HG03280 (cell line): ENCODE results near the gene SNPH.

Source experiments
- ATAC-seq: cut with Tn5 transposase; IDR thresholded peaks from one replicate; pipeline ENCODE4 v1.9.1; 2021; ENCODE audit warnings: mild to moderate bottlenecking, moderate library complexity; ENCODE audit not compliant: unreplicated experiment

The SNPH gene

DNA sequence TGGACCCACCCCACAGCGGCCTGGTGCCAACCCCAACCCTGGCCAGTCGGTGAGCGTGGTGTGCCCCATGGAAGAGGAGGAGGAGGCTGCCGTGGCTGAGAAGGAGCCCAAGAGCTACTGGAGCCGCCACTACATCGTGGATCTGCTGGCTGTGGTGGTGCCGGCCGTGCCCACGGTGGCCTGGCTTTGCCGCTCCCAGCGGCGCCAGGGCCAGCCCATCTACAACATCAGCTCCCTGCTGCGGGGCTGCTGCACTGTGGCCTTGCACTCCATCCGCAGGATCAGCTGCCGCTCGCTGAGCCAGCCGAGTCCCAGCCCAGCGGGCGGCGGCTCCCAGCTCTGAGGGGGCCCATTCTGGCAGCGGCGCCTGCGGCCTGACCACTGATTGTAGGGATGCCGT lies 39.6 kb downstream of the SNPH start:
- no peak for ATAC-seq

DNA sequence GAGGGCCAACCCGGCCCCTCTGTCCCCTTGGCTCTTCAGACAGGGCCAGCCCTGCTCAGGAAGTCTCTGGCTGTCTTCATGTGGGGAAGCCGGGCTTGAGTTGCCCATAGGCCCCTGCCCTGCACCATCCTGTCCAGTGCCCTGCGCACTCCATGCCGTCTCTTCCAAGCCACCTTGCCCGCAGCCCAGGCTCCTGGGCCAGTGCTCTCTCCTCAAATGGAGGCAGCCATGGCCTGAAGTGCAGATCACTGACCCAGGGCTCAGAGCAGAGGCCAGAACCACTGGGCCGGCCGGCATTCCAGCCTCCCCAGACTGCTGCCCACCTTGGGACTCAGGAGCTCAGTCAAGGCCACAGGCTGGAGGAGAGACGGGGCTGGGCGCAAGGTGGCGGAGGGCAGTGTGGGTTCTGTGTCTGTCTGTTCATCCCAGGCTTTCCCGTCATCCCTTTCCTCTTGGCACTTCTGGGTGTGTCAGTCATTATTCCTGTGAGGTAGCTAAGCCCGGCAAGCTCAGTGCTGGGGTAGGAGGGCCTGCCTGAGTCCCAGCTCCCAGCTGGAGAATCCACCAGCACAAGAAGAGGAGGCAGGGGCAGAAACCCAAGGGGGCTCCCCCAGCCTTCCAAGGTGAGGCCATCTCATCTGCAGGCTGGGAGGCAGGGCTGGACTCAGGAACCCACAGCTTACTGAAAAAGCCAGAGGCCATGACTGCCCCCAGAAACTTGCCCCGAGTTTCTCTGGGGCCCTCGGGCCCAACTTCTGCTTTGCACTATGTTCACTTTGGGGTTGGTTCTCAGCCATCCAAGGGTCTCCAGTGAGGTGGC lies 40.4 kb downstream of the SNPH start:
- no peak for ATAC-seq

DNA sequence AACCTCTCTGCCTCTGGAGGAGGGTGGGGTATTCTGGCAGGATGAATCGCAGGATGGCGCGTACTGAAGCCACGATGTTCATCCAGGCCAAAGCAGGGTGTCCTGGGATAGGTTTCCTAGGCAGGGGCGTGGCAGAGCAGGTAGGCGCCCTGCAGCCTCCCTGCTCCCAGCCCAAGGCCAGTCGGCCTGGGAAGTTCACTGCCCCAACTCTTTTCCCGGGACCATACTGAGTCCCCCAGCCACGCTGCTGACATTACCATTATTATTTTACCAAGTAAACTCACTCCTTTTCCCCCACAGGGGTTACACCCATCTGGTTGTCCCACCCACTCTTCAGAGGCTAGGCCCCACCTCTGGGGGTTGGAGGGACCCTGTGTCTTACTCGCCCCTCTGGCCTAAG lies 41.1 kb downstream of the SNPH start:
- ATAC-seq, result no peak

DNA sequence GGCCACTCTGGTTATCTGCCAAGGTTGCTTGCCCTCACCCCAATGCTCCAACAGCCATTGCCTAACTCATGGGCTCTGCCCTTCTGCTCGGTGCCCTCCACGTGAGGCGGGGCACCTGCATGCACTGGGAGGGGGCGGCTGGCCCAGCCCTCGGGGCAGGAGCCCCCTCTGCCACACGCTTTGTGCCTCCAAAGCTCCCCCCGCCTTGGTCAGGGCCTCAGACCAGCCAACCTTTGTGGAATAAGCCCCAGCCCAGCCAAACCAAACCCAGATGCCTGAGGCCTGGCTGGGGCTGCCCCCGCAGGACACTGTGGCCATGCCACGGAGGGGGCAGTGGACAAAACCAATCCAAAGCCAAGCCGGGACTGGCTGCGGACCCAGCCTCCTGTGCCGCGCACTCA lies 41.5 kb downstream of the SNPH start:
- no peak for ATAC-seq

DNA sequence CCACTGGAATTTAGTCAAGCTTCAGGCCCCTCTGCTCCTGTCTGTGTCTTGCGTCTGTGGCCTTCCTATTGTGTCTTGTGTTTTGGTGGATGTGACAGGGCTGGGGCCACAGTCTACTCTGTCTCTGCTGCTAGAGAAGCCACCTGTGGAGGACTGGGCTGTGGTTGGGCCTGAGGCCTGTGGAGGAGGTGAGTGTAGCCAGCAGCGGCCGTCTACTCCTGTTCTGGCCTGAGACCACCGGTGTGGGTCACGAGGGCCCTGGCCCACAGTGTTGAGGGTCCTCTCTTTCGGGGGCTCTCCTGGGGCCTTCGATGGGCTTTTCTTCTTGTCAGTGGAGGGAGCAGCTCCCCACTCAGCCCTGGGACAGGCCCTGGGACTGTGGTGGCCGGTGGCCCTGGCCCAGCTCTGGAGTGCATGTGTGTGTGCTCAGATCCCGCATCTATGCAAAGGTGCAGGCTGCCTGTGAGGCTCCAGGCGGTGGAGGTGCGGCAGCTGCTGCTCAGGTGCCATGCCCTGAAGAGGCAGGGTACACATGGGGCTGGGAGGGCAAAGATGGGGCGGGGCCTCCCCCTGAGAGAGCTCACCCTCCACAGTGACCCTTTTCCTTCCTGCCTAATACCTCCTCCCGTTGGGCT lies 42.1 kb downstream of the SNPH start:
- ATAC-seq, result no peak

DNA sequence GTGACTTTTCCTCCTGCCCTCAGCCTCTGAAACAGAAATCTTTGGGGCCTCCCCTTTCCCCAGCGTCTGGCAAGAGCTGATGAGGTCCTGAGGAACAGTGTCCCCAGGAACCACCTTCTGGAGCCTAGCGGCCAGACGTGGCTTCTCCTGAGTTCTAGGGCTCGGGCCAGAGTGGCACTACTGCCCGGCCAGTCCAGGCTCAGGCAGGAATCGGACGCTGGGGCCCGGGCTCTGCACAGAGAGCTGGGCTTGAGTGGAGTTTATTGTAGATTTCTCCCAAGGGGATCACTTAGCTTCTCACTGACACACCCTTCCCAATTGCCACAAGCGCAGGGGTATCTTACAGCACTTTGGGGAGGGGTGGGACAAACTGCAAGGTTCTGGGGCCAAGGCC lies 42.6 kb downstream of the SNPH start:
- no peak for ATAC-seq

DNA sequence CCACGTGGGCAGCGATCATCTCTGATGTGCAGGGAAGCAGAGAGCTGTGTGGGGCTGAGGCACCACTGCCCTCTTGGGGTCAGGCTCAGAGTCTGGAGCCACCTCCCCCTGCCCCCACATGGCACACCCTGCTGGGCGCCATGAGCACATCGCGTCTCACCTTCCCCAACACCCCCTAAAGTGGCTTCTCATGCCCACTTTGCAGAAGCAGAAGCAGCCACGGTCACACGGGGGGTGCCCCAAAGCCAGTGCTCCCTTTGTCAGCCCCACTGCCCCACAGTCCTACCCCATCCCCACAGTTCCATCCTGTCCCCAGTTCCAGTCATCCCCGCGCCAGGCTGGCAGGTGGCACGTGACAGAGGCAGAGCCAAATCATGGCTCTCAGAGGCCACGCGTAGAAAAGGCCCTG lies 43.3 kb downstream of the SNPH start:
- no peak for ATAC-seq

DNA sequence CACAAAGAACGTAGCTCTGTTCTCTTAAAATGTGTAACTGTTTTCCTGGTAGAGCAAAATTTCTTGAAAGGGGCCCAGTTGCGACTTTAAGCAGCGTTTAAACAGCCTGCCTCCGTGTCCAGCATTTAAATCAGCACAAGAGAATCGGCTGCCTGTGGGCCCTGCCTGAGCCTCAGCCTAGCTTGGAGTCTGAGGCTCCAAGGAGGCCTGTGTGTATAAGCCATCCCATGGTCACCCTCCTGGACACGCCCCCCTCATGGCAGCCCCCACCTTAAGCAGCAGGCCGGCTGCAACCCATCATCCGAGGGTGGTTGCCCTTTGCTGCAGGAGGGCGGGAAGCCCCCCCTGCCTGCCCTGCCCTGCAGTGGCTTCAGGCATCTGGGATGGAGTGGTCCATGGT lies 44.0 kb downstream of the SNPH start:
- ATAC-seq, result no peak

DNA sequence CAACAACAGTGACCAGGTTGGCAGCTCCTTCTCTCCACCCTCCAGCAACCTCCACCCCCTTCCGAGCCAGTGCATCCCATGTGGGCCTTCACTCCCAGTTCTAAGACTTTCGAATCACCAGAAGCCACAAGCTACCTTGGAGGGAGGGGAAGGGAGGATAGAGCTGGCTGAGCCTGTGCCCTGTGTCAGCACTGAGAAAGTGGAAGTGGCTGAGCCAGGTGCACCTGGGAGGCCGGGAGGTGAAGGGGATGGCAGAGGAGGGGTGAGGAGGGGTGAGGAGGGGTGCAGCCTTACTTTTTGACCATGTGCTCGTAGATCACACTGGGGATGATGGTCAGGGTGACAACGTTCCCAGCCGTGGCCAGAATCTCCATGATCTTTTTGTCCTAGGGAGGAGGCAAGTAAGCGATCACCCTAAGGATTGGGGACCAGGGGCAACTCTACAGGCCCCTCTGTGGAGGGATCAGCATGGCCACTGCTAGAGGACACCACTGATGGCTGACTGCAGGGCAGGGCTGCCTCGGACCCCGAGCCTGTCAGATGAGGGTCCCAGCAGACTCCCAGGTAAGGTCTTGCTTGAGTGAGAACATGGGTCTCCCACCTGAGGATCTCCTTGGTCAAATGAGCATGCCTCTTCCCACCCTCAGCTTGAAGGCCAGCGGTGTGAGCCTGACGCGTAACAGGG lies 44.6 kb downstream of the SNPH start:
- ATAC-seq, result no peak

DNA sequence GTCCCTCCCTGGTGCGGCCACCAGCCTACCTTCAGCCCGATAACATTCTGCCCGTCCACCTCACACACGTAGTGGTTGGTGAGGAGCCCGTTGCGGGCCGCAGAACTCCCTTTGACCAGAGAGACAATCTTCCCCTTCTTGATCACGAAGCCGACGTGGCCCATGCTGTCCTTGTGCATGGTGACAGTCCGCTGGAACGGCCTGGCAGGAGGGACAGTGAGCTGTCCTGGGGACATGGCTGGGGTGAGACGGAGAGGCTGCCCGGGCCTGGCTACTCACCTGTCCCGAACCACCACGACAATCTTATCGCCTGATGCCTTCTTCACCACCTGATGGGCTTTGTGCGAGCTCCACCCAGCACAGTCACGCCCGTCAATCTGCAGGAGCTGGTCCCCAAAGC lies 46.2 kb downstream of the SNPH start:
- ATAC-seq, result no peak

DNA sequence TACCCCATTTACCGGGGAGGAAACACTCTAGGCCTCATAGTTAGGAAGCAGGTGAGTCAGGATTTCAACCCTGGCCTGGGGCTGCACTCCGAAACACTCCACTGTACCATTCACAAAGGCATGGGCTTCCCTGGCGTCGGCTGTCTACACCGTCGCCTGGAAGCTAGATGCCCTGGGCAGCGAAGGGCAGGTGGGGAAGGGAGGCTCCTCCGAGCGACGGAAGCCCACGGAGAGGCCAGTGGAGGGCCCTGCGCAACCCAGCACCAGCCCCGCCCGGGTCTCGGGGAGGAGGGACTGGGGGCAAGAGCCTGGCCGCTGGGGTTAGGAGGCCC lies 46.8 kb downstream of the SNPH start:
- no peak for ATAC-seq

DNA sequence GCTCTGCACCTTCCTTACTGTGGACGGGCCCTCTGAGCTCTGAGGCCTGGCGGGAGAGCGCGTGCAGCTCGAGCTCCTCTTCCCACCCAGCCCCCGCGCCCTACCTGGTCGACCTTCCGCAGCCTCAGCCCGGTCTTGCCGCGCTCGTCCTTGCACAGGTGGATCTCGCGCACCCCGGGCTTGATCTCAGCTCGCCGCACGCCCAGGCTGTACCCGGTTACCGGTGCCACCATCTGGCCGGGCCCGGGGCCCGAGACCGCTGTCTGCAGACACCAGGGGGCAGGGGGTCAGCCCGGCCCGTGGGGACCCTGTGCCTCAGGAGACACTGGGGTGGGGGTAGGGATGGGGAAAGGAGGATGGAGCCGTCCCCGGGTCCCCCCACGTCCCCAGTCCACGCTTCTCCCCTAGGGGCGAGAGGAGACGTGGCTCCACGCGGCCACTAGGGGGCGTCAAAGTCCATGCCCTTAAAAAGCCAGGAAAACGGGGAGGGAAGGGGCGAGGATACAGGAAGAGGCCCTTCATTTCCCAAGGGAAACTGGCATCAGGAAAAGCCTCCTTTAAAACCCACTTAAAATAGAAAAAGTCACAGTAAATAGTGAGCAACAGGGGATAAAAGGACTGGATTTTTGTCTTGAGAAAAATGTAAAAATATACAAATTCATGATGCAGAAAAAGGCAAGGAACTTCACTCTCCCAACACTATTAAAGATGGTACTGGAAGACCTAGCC lies 47.3 kb downstream of the SNPH start:
- no peak for ATAC-seq

DNA sequence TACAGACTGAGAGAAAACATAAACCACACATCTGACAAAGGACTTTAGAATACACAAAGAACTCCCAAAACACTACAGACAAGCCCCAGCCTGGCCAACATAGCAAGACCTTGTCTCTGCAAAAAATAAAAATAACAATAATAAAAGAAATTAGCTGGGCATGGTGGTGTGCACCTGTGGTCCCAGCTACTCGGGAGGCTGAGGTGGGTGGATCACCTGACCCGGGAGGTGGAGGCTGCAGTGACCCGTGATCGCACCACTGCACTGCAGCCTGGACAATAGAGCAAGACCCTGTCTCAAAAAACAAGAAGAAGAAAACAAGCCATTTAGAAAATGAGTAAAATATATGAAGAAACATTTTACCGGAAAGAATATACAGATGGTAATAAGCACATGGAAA lies 49.7 kb downstream of the SNPH start:
- ATAC-seq, result no peak

DNA sequence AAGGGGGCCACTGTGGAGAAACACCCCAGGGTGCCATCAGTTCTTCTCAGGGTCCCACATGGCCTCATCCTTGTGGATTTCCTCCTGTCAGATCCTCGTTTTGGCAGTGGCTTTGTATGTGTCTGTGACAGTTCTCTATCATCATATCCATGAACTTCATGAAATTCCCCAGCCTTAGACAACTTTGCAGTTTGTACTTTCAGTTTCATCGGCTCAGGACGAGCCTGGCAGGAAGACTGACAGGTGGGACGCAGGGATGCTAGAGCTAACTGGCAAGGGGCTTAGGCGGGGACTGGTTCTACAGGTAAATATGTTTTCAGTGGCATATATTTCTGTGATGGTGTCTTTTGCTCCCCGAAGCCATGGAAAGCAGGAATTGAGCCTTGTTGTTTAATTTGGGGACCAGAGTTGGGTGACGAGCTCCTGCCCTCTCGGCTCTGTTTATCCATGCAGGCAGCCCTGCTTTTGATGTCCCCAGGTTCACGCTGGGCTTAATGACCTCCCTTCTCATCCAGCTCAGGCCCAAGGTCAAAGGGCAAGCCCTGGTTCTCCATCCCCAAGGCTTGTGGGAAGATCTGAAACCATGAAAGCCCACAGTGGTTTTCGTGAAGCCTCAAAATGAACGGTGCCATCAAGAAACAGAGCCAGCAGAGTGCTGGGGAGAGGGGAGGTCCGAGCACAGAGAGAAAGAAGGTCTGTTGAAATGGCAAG lies 51.6 kb downstream of the SNPH start:
- ATAC-seq, result no peak

DNA sequence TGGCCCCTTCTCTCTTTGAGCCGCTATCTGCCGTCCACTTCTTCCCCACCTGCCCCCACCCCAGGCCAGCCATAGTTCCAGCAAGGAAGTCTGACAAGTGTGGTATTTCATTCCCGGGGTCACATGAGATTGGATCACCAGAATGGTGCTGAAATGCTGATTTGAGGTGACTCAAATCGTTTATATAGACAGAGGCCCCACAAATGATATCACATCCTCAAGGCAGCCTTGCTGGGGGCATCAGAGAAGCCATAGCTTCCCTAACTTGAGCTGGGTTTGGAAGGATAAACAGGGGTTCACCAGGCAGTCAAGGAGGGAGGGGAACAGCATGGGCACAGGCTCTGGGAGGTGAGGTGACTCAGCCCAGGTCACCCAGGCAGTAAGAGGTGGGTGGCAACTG lies 53.0 kb downstream of the SNPH start:
- ATAC-seq, result no peak

DNA sequence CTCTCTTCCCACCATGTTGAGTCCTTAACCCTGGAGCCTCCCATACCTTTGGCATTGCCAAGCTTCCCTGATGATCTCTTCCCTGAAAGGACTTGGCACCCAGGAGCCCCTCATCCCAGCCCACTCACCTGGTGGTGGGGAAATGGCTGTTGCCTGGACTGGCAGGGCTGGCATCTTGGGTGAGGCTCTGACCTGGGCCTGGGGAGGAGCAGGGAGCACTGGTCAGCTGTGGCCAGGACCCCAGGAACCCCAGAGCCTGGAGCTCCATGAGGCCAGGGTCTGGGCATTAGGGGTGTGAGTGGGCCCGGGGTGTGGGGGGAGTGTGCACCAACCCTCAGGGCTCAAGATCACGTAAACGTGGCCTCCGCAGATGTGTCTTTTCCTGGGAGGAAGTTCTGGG lies 53.4 kb downstream of the SNPH start:
- no peak for ATAC-seq

DNA sequence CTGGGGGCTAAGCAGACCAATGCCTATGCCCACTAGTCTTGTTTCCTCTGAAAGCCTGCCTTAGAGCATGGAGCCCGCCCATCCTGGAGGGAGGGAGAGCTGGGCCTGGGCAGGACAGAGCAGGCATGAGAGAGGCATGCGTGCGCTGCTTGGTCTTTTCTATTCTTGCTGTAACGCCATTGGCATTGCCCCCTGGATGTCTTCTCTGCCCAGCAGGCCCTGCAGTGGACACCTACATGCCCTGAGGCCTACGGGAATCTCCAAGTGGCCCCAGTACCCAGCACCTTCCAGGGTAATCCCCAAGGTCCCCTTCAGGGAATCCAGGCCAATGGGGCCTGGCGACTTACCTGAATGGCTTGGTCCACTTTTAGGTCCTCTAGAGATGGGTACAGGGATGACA lies 53.9 kb downstream of the SNPH start:
- ATAC-seq, result no peak

DNA sequence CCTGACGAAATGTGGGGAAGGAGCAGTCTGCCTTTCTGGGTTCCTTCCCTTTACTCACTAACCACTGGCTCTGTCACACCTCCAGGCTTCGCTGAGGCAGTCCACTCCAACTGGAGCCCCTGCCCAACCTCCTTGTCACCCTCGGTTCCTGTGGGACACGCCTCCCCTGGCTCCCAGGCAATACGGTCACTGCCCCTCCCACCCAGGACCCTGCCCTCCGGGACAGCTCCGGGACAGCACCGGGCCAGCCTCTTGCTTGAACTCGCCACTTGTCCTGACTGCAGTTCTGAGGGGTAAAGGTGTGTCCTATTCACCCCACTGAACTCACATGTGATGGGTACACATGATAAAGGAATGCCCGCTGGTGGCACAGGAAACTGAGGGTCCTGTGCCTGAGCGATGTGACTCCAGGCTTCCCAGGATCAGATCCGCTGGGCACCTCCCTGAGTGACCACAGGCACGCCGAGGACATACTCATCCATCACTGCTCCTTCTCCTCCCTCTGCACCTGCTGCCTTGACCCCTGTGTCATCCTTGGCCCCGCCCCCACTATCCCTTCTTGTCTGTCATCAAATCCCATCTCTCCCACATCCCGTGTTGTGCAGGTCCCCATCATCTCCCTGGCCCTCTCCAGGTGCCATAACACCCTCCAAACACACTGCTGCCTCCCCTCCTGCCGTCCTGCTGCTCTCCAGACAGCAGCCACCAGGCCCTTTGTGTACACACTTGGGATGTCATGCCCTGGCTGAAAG lies 55.0 kb downstream of the SNPH start:
- no peak for ATAC-seq

DNA sequence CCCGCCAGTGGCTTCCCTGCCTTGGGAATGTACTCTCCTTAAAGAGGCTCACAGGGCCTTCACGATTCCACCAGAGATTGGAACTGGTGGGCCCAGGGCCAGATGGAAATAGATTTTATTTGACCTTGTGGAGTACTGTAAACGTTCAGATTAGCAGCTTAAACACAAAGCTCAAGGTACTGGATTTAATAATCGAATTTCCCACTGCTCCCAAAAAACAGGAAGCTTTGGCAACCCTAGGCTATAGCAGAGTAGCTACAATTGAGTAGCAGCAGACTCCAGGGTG lies 55.5 kb downstream of the SNPH start:
- no peak for ATAC-seq

DNA sequence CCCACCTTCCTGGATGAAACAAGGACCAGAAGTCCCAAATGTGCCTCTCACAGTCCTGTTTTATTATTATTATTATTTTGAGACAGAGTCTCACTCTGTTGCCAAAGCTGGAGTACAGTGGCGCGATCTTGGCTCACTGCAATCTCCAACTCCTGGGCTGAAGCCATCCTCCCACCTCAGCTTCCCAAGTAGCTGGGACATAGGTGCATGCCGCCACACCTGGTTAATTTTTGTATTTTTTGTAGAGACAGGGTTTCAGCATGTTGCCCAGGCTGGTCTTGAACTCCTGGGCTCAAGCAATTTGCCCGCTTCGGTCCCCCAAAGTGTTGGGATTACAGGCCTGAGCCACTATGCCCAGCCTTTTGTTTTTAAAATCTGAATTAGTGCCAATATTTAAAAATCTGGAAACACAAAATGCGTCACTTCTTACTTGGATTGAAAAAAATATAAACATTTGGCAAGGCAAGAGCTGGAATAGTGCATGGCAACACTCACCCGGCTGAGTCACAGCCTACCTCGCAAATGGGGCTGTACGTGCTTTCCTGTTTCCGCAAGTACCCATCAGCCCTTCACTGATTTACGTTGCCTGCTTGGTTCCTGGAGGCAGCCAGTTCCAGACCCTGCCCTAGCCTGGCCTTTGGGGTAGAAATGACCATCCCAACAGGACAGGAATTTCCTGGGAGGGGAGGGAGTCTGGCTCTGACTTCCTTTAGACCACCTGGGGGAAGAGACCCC lies 56.6 kb downstream of the SNPH start:
- no peak for ATAC-seq
